Measurements from ENCODE around the gene PRKN.
"Not testable (repeated sequence)": the region's sequence is repeated elsewhere in the genome, so short reads cannot be mapped to it uniquely, and the experiment has no call there.

PRKN gene

DNA sequence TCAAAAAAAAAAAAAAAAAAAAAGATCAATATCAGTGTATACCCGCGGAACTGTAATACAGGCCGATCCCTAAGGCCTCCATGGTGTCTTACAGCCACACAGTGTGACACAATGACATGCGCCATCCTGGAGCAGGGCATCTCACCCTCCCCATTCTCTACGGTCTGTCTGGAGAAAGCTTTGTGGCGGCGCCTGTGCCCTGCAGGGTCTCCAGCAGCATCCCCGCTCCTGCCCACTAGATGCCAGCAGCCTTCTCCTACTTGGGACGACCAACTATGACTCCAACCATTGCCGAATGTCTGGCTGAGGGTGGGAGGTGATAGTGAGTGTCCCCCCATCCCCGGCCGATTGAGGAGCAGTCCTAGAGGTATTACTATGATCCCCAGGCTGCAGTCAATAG, 894.9 kb downstream of the PRKN start:
- TF ChIP-seq CTCF (IDR thresholded peaks at IDR 0.05; ENCODE audit: low read depth, low read length), result no peak

GRCh38 chr6:161830866-161831616, 896.5 kb downstream of the PRKN start:
- TF ChIP-seq CTCF (IDR thresholded peaks at IDR 0.05; ENCODE audit: low read depth, low read length), result no peak

More for the DNA sequence above, 894.9 kb downstream of the PRKN start:
- no peak overlapping the region for H3K4me3 ChIP-seq (ENCODE audit: low read depth, low read length)

DNA sequence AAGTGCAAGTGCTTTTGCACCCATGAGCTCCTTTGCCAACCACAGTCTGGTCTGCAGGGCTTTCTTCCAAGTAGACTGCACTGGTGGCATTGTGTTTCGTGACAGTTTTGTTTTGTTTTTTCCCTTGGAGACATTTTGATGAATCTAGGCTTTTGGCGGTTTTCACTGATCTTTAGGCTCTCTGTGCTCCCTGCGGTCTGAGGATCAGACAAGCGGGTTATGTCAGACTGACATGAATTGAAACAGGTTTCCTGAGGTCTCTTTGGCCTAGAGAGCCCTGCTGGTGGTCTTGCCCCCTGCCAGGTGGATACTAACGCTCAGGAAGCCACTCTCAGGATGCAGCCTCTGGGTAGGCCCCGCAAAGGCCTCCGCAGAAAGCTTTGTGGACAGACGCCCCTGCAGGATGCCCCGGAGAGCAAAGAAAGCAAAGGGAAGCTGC, 898.3 kb downstream of the PRKN start:
- H3K4me3 ChIP-seq (ENCODE audit: low read depth, low read length), result no peak overlapping the region
- no peak for TF ChIP-seq CTCF (IDR thresholded peaks at IDR 0.05; ENCODE audit: low read depth, low read length)

More at GRCh38 chr6:161830866-161831616, 896.5 kb downstream of the PRKN start:
- no peak overlapping the region for H3K4me3 ChIP-seq (ENCODE audit: low read depth, low read length)

DNA sequence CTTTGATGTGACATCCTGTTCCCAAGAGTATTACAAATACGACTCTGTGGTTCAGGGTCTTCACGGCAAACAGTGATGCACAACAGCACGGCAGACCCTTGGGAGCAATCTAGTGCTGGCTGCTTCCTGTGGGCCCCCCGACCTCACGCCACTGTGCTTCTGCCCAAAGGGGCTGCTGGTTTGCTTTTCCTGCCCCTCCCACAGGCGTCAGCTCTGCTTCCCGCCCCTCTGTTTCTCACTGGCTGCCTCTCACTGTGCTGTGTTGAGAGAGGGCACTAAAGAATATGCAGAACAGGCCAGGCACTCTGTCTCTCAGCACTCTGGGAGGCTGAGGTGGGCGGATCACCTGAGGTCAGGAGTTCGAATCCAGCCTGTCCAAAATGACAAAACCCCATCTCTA, 899.2 kb downstream of the PRKN start:
- no peak for TF ChIP-seq CTCF (IDR thresholded peaks at IDR 0.05; ENCODE audit: low read depth, low read length)
- no peak overlapping the region for H3K4me3 ChIP-seq (ENCODE audit: low read depth, low read length)

- no peak for TF ChIP-seq CTCF (IDR thresholded peaks at IDR 0.05; ENCODE audit: low read depth, low read length)
Measured at GRCh38 chr6:161826512-161826911, 901.1 kb downstream of the PRKN start.

DNA sequence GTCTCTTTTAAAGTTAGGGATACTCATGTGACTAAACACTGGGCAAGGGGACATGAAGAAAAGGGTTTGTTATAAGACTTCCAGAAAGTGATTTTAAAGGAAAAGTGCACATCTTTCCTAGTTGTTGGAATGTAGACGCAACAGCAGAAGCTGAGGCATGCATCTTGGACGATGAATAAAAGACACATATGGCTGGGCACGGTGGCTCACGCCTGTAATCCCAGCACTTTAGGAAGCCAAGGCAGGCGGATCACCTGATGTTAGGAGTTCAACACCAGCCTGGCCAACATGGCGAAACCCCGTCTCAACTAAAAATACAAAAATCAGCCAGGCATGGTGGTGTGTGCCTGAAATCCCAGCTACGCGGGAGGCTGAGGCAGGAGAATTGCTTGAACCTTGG, 905.4 kb downstream of the PRKN start:
- not testable (repeated sequence) for H3K4me3 ChIP-seq (ENCODE audit: low read depth, low read length)

More at GRCh38 chr6:161826512-161826911, 901.1 kb downstream of the PRKN start:
- no peak overlapping the region for H3K4me3 ChIP-seq (ENCODE audit: low read depth, low read length)

DNA sequence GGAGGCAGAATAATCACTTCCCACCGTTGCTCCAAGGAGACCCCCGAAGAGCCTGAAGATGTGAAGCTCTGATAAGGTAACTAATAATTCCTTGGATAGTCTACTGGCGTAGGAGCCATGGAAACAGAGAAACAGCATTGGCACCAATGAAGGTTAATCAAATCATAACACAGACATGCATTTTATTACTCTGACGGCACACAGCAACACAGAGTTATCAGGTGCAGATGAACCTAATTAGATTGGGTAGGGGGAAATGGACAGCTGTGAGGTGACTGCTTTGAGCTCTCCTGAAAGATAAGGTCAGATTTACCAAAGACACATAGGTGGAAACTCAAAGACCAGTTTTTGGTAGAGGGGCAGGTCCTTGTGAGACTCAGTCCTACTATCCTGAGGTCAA, 909.7 kb downstream of the PRKN start:
- no peak overlapping the region for H3K4me3 ChIP-seq (ENCODE audit: low read depth, low read length)
- TF ChIP-seq CTCF (IDR thresholded peaks at IDR 0.05; ENCODE audit: low read depth, low read length), result no peak

- TF ChIP-seq CTCF (IDR thresholded peaks at IDR 0.05; ENCODE audit: low read depth, low read length), result no peak
Measured at GRCh38 chr6:161815965-161816364, 911.6 kb downstream of the PRKN start.

More at GRCh38 chr6:161815965-161816364, 911.6 kb downstream of the PRKN start:
- no peak overlapping the region for H3K4me3 ChIP-seq (ENCODE audit: low read depth, low read length)

All from WI38 (cell line).